Mammary epithelial cell (primary cell): ENCODE data around the gene MSRB1.

Experiments used
- EZH2 ChIP-seq: IDR thresholded peaks from 2 replicates; pipeline ENCODE4 v1.6.1; 2012; ENCODE audit warnings: low read length, inconsistent platforms, borderline replicate concordance
- TF ChIP-seq, protein P1 (sequence below), 2 donors: IDR thresholded peaks in 1 of 2; conservative IDR thresholded peaks in 1 of 2; 2 replicates each; pipeline ENCODE4 v1.5.1; 2011 to 2012; ENCODE audit warnings: inconsistent platforms in 2 of 2, low read length in 2 of 2, mild to moderate bottlenecking in 2 of 2, control low read depth in 1 of 2, low read depth in 1 of 2; ENCODE audit not compliant: insufficient read depth in 1 of 2; ENCODE audit errors: extremely low read depth in 1 of 2

DNA sequence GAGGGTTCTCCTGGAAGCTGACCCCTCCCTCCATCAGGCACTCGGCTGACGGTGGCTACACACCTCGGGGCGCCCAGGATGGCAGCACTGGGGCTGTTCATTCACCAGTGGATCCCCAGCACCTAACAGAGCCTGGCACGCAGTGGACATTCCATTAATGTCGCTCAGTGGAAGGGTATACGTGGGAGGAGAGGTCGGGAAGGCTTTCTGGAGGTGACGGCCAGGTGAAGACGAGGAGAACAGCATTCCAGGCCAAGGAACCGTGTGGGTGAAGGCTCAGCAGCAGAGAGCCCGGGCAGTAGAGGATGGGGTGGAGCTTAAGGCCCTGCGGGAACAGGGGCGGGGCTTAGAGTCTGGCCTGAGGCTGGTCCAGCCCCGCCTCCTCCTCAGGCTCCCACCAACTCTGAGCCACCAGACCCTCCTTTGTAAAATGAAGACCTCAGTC lies 22.2 kb downstream of the MSRB1 start:
- TF ChIP-seq, protein P1, sequence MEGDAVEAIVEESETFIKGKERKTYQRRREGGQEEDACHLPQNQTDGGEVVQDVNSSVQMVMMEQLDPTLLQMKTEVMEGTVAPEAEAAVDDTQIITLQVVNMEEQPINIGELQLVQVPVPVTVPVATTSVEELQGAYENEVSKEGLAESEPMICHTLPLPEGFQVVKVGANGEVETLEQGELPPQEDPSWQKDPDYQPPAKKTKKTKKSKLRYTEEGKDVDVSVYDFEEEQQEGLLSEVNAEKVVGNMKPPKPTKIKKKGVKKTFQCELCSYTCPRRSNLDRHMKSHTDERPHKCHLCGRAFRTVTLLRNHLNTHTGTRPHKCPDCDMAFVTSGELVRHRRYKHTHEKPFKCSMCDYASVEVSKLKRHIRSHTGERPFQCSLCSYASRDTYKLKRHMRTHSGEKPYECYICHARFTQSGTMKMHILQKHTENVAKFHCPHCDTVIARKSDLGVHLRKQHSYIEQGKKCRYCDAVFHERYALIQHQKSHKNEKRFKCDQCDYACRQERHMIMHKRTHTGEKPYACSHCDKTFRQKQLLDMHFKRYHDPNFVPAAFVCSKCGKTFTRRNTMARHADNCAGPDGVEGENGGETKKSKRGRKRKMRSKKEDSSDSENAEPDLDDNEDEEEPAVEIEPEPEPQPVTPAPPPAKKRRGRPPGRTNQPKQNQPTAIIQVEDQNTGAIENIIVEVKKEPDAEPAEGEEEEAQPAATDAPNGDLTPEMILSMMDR (conservative IDR thresholded peaks at IDR 0.05 in 1 of 2, IDR thresholded peaks at IDR 0.05 in 1 of 2; ENCODE audit: extremely low read depth in 1 of 2, insufficient read depth in 1 of 2, low read depth in 1 of 2, low read length in 2 of 2): no peak
- no peak for TF ChIP-seq EZH2
